SK-N-SH (cell line): ENCODE results near the gene PTPA. TPM values are rescaled to one million over a fixed set of nuclear protein-coding genes. Genes with fewer than 3 reads are reported as not detected.

Experiments
- CTCF ChIA-PET: fragments of 300-600, 350-600 bp; formaldehyde crosslinking; extraction: SDS; loops from one replicate; lab custom pipeline; 2021; lab: Yijun Ruan, JAX
- POLR2A ChIA-PET: fragments of 350-600 bp; sonication (Branson Sonifier 250); formaldehyde crosslinking; extraction: SDS; loops from one replicate; lab custom pipeline; 2020; ENCODE audit warnings: antibody characterized with exemption, inconsistent platforms; lab: Yijun Ruan, JAX
- DNase-seq: peaks from one replicate; pipeline ENCODE4 v3.0.0; 2012
- H2AFZ ChIP-seq: fragments of 200-600 bp; sonication (generic); 2 replicates; pipeline ENCODE4 v1.8.1; 2016; ENCODE audit warnings: antibody characterized with exemption, mild to moderate bottlenecking, low read depth
- H3F3A ChIP-seq: fragments of 200-600 bp; sonication (generic); replicated peaks from 2 replicates; pipeline ENCODE3; 2016; ENCODE audit warnings: antibody characterized with exemption, mild to moderate bottlenecking; ENCODE audit not compliant: insufficient read depth
- H3K27ac ChIP-seq, 2 experiments: fragments of 200-500 bp in 1 of 2; fragments of 200-600 bp in 1 of 2; sonication (Bioruptor generic) in 1 of 2; sonication (generic), shearing (Covaris generic) in 1 of 2; 2 replicates each; pipeline versions ENCODE4 v1.5.1 to v1.6.1; 2014 to 2016; ENCODE audit warnings: low read depth in 2 of 2, inconsistent platforms in 1 of 2, low read length in 1 of 2, mild to moderate bottlenecking in 1 of 2, mixed read lengths in 1 of 2
- H3K27me3 ChIP-seq: fragments of 200-600 bp; sonication (generic), shearing (Covaris generic); 2 replicates; pipeline ENCODE4 v1.6.1; 2016; ENCODE audit warnings: mixed run types; ENCODE audit not compliant: insufficient read depth
- H3K36me3 ChIP-seq, 2 experiments: fragments of 200-500 bp in 1 of 2; fragments of 200-600 bp in 1 of 2; sonication (Bioruptor generic) in 1 of 2; sonication (generic) in 1 of 2; replicated peaks in 1 of 2; 2 replicates each; pipeline versions ENCODE3 to v1.5.1; 2014 to 2016; ENCODE audit warnings: low read length in 1 of 2, mild to moderate bottlenecking in 1 of 2; ENCODE audit not compliant: insufficient read depth in 2 of 2, control insufficient read depth in 1 of 2
- H3K4me1 ChIP-seq, 2 experiments: fragments of 200-500 bp in 1 of 2; fragments of 200-600 bp in 1 of 2; sonication (Bioruptor generic) in 1 of 2; sonication (generic), shearing (Covaris generic) in 1 of 2; 2 replicates each; pipeline versions ENCODE4 v1.5.1 to v1.6.1; 2014 to 2016; ENCODE audit warnings: low read depth in 1 of 2, low read length in 1 of 2, mixed run types in 1 of 2; ENCODE audit not compliant: insufficient read depth in 2 of 2, control insufficient read depth in 1 of 2
- H3K4me2 ChIP-seq: fragments of 200-600 bp; sonication (generic), shearing (Covaris generic); 2 replicates; pipeline ENCODE4 v1.6.1; 2017; ENCODE audit warnings: mixed run types
- H3K4me3 ChIP-seq, 2 experiments: fragments of 200-500 bp in 1 of 2; fragments of 200-600 bp in 1 of 2; sonication (Bioruptor generic) in 1 of 2; sonication (generic), shearing (Covaris generic) in 1 of 2; 2 replicates each; pipeline versions ENCODE4 v1.5.1 to v1.8.1; 2014 to 2016; ENCODE audit warnings: low read depth in 2 of 2, inconsistent platforms in 1 of 2, low read length in 1 of 2, mild to moderate bottlenecking in 1 of 2, mixed read lengths in 1 of 2, moderate library complexity in 1 of 2
- H3K79me2 ChIP-seq: fragments of 200-600 bp; sonication (generic); 2 replicates; pipeline ENCODE4 v1.8.1; 2017; ENCODE audit warnings: mild to moderate bottlenecking; ENCODE audit not compliant: insufficient read depth
- H3K9ac ChIP-seq: fragments of 200-600 bp; sonication (generic); 2 replicates; pipeline ENCODE4 v1.6.1; 2017; ENCODE audit warnings: mixed run types
- H3K9me2 ChIP-seq: fragments of 200-600 bp; sonication (generic); 2 replicates; pipeline ENCODE4 v1.6.1; 2017; ENCODE audit warnings: mixed run types
- H3K9me3 ChIP-seq: fragments of 200-600 bp; sonication (generic); 2 replicates; pipeline ENCODE4 v1.6.1; 2017; ENCODE audit warnings: mixed run types, mild to moderate bottlenecking, moderate library complexity
- H4K20me1 ChIP-seq: fragments of 200-600 bp; sonication (generic); 2 replicates; pipeline ENCODE4 v1.6.1; 2017; ENCODE audit warnings: mild to moderate bottlenecking, mixed run types; ENCODE audit not compliant: insufficient read depth
- CHD2 ChIP-seq: fragments of 150-350 bp; IDR thresholded peaks from 2 replicates; pipeline ENCODE4 v1.6.1; 2018; ENCODE audit warnings: low read length; ENCODE audit not compliant: partially characterized antibody
- CTCF ChIP-seq: fragments of 200-600 bp; sonication (generic); IDR thresholded peaks from 2 replicates; pipeline ENCODE4 v1.6.1; 2017; ENCODE audit warnings: antibody characterized with exemption, mild to moderate bottlenecking, moderate library complexity
- EP300 ChIP-seq, 2 experiments: IDR thresholded peaks; 2 replicates each; pipeline versions ENCODE4 v1.4.0 to v1.6.1; 2012; ENCODE audit warnings: borderline replicate concordance in 1 of 2, low read depth in 1 of 2, low read length in 1 of 2
- EZH2phosphoT487 ChIP-seq: fragments of 200-600 bp; sonication (generic); IDR thresholded peaks from 2 replicates; pipeline ENCODE4 v1.6.1; 2017; ENCODE audit warnings: low read depth, mixed run types, mild to moderate bottlenecking, antibody characterized with exemption, moderate library complexity, borderline replicate concordance
- FOSL2 ChIP-seq: IDR thresholded peaks from 2 replicates; pipeline ENCODE4 v1.4.0; 2012; ENCODE audit warnings: low read depth, mild to moderate bottlenecking, moderate library complexity, borderline replicate concordance
- FOXM1 ChIP-seq: IDR thresholded peaks from 2 replicates; pipeline ENCODE4 v1.4.0; 2012; ENCODE audit warnings: low read depth, mild to moderate bottlenecking
- GABPA ChIP-seq: IDR thresholded peaks from 2 replicates; pipeline ENCODE4 v1.4.0; 2012; ENCODE audit warnings: low read depth, mild to moderate bottlenecking
- GATA2 ChIP-seq: sonication (generic); formaldehyde crosslinking; IDR thresholded peaks from 2 replicates; pipeline ENCODE4 v1.5.0; 2020; ENCODE audit warnings: mild to moderate bottlenecking, missing genetic modification reagents
- IRF3 ChIP-seq: fragments of 150-350 bp; IDR thresholded peaks from 2 replicates; pipeline ENCODE4 v1.6.1; 2016; ENCODE audit warnings: mild to moderate bottlenecking, low read depth, low read length
- MAX ChIP-seq: IDR thresholded peaks from 2 replicates; pipeline ENCODE4 v1.4.0; 2012; ENCODE audit warnings: low read depth
- MEF2A ChIP-seq: IDR thresholded peaks from 2 replicates; pipeline ENCODE4 v1.4.0; 2012; ENCODE audit warnings: low read depth, borderline replicate concordance
- MXI1 ChIP-seq: IDR thresholded peaks from 2 replicates; pipeline ENCODE4 v1.6.1; 2012; ENCODE audit warnings: mild to moderate bottlenecking, low read depth, low read length, improper control_type of control experiment
- NRF1 ChIP-seq: IDR thresholded peaks from 2 replicates; pipeline ENCODE4 v1.6.1; 2012; ENCODE audit warnings: low read depth, mild to moderate bottlenecking, low read length
- POLR2AphosphoS5 ChIP-seq: IDR thresholded peaks from 2 replicates; pipeline ENCODE4 v1.6.1; 2012; ENCODE audit warnings: low read depth, low read length
- RAD21 ChIP-seq: IDR thresholded peaks from 2 replicates; pipeline ENCODE4 v1.6.1; 2012; ENCODE audit warnings: mild to moderate bottlenecking, low read length
- RFX5 ChIP-seq: IDR thresholded peaks from 2 replicates; pipeline ENCODE4 v1.6.1; 2012; ENCODE audit warnings: mild to moderate bottlenecking, improper control_type of control experiment, low read length
- RXRA ChIP-seq: IDR thresholded peaks from 2 replicates; pipeline ENCODE4 v1.4.0; 2012; ENCODE audit warnings: low read depth, mild to moderate bottlenecking, borderline replicate concordance
- SMC3 ChIP-seq: IDR thresholded peaks from 2 replicates; pipeline ENCODE4 v1.6.1; 2012; ENCODE audit warnings: low read depth, low read length, improper control_type of control experiment
- TAF1 ChIP-seq: IDR thresholded peaks from 2 replicates; pipeline ENCODE4 v1.6.1; 2012; ENCODE audit warnings: low read depth, mild to moderate bottlenecking, low read length, moderate library complexity, borderline replicate concordance
- USF1 ChIP-seq: IDR thresholded peaks from 2 replicates; pipeline ENCODE4 v1.4.0; 2012; ENCODE audit warnings: low read depth, borderline replicate concordance
- USF2 ChIP-seq: fragments of 150-350 bp; IDR thresholded peaks from 2 replicates; pipeline ENCODE4 v1.6.1; 2017; ENCODE audit warnings: antibody characterized with exemption, low read length, low read depth, borderline replicate concordance
- YY1 ChIP-seq: IDR thresholded peaks from 2 replicates; pipeline ENCODE4 v1.4.0; 2012; ENCODE audit warnings: low read depth, mild to moderate bottlenecking
- ZBTB33 ChIP-seq: IDR thresholded peaks from 2 replicates; pipeline ENCODE4 v1.4.0; 2012; ENCODE audit warnings: low read depth, borderline replicate concordance
- WGBS: methylation state at CpG from one replicate; pipeline ENCODE4 v1.1.6; 2017; ENCODE audit warnings: low lambda C conversion rate; 5-methylcytosine and 5-hydroxymethylcytosine counted together
- polyA plus RNA-seq, 3 experiments: library from polyadenylated mRNA; depleted of rRNA; stranded (reverse); fragments of >200 nt; gene quantifications; 2 replicates each; pipeline ENCODE4 v1.2.3, GENCODE V29; 2012

Gene PTPA
- polyA plus RNA-seq, 1 of the 3 experiments (the other 2 are of a cell fraction): 130 TPM

- no peak for TF ChIP-seq RXRA
- TF ChIP-seq RAD21: no peak
- TF ChIP-seq GABPA: no peak
- no peak for TF ChIP-seq NRF1
- TF ChIP-seq POLR2AphosphoS5: no peak
- TF ChIP-seq, all 33 proteins: peak for 0
Observed at GRCh38 chr9:129177443-129177790, 66.2 kb downstream of the PTPA start (continued).

GRCh38 chr9:129177791-129178567 lies 66.8 kb downstream of the PTPA start, which contains the start of gene IER5L:
TSS of gene IER5L (minus strand) at chr9:129178261. CDS start at chr9:129178052, 209 bp downstream.
- Histone ChIP-seq H3K27ac (peak within 1 kb of the TSS; percentile 96 to 97), H3K27me3 (no peaks in the 10 kb centered on the region), H3K79me2 (peaks cover 37% of the 10 kb centered on the region), H2AFZ (no peak within 1 kb of the TSS), H3K4me1 (peaks cover 14 to 19% of the 10 kb centered on the region in 2 experiments; a peak in 3 of 4 replicates), H3K9ac (peak within 1 kb of the TSS; percentile 99), H3F3A (peaks cover 22% of the 10 kb centered on the region), H4K20me1 (peaks cover 19% of the 10 kb centered on the region), H3K36me3 (peaks cover 0 to 10% of the 10 kb centered on the region in 2 experiments), H3K9me3 (no peaks in the 10 kb centered on the region), H3K9me2 (no peaks in the 10 kb centered on the region), H3K4me3 (peak within 1 kb of the TSS; percentile 90 to 98), H3K4me2 (peak within 1 kb of the TSS; percentile 91)
- peak; percentile 99 for DNase-seq
- POLR2A ChIA-PET: interaction anchor here (0.6 to 3.5 kb wide), 48 partner anchors 9 to 448 kb away, joined by 3 to 37 read pairs (median 5); partner anchors contain the start of gene NTMT1
- CTCF ChIA-PET: interaction anchor here (0.7 to 9.3 kb wide), 10 partner anchors 38 to 446 kb away, joined by 3 to 183 read pairs (median 3); no protein-coding TSS in a partner anchor
- no CpG with 5 or more reads among the region's 90 CpGs for WGBS
- no peak for TF ChIP-seq USF2
- no peak for TF ChIP-seq NRF1
- TF ChIP-seq SMC3: 0 out of 2 replicates have a peak, but pooled peaks have one; percentile 17
- peak; percentile 93 for TF ChIP-seq IRF3
- TF ChIP-seq EP300 (IDR thresholded peaks at IDR 0.05; ENCODE audit: borderline replicate concordance in 1 of 2, low read depth in 1 of 2, low read length in 1 of 2): no peak; a peak in 1 of 4 replicates
- TF ChIP-seq MAX: peak; percentile 73; the same call in 1 of the 2 replicates
- TF ChIP-seq EZH2phosphoT487: no peak
- no peak for TF ChIP-seq GATA2 (CRISPR knock-in tag)
- no peak for TF ChIP-seq RFX5
- peak; percentile 83 for TF ChIP-seq CHD2
- TF ChIP-seq ZBTB33: 0 out of 2 replicates have a peak, but pooled peaks have one; percentile 21
- no peak for TF ChIP-seq FOXM1
- TF ChIP-seq FOSL2: no peak
- TF ChIP-seq YY1: peak; percentile 66; the same call in 1 of the 2 replicates
- TF ChIP-seq TAF1: peak; percentile 100
- TF ChIP-seq MEF2A: no peak
- TF ChIP-seq MXI1: peak; percentile 46
- no peak for TF ChIP-seq USF1
- no peak for TF ChIP-seq RXRA
- TF ChIP-seq CTCF: peak; percentile 18; the same call in 1 of the 2 replicates
